Lung (tissue), 12 donors: Measurements from ENCODE around the gene LRCH1. TPM values are rescaled to one million over a fixed set of nuclear protein-coding genes. Genes with fewer than 3 reads are reported as not detected.
A peak's percentile ranks its signal among the peaks of the same experiment; 100 is the strongest.

Experiments used
- ATAC-seq: fragments of 200-7000 bp; cut with Tn5 transposase; one replicate; pipeline ENCODE4 v1.9.1; 2020; ENCODE audit warnings: moderate number of reproducible peaks; ENCODE audit not compliant: insufficient read depth, low FRiP score
- DNase-seq, 3 donors: peaks; one replicate each; pipeline ENCODE4 v3.0.0-alpha.2; 2013 to 2017
- H3K27ac ChIP-seq, 2 donors: one replicate each; pipeline ENCODE4 v1.5.1; 2013; ENCODE audit warnings: mild to moderate bottlenecking in 2 of 2, moderate library complexity in 2 of 2, control low read depth in 1 of 2, inconsistent platforms in 1 of 2, low read depth in 1 of 2, low read length in 1 of 2
- H3K27me3 ChIP-seq, 3 donors: one replicate each; pipeline ENCODE4 v1.5.1; 2013; ENCODE audit warnings: low read length in 2 of 3; ENCODE audit not compliant: control insufficient read depth in 3 of 3, insufficient read depth in 3 of 3
- H3K36me3 ChIP-seq, 4 donors: one replicate each; pipeline ENCODE4 v1.5.1; 2013; ENCODE audit warnings: low read length in 4 of 4, mild to moderate bottlenecking in 1 of 4, moderate library complexity in 1 of 4; ENCODE audit not compliant: control insufficient read depth in 4 of 4, insufficient read depth in 4 of 4
- H3K4me1 ChIP-seq, 5 donors: one replicate each; pipeline ENCODE4 v1.5.1; 2013; ENCODE audit warnings: low read length in 5 of 5, mild to moderate bottlenecking in 2 of 5, moderate library complexity in 1 of 5; ENCODE audit not compliant: control insufficient read depth in 5 of 5, insufficient read depth in 5 of 5
- H3K4me3 ChIP-seq: one replicate; pipeline ENCODE4 v1.5.1; 2013; ENCODE audit warnings: mild to moderate bottlenecking, control low read depth, moderate library complexity
- H3K9ac ChIP-seq, 2 donors: one replicate each; pipeline ENCODE4 v1.5.1; 2013; ENCODE audit warnings: low read length in 2 of 2, control low read depth in 1 of 2; ENCODE audit not compliant: insufficient read depth in 1 of 2
- H3K9me3 ChIP-seq, 4 donors: one replicate each; pipeline ENCODE4 v1.5.1; 2013; ENCODE audit warnings: low read length in 3 of 4, mild to moderate bottlenecking in 1 of 4, moderate library complexity in 1 of 4; ENCODE audit not compliant: control insufficient read depth in 4 of 4, insufficient read depth in 3 of 4
- CTCF ChIP-seq: IDR thresholded peaks from 2 replicates; pipeline ENCODE4 v1.5.1; 2012; ENCODE audit warnings: mild to moderate bottlenecking; ENCODE audit errors: control extremely low read depth, extremely low read depth
- WGBS, 2 donors: extraction: QIAGEN DNeasy Blood & Tissue Kit; methylation state at CpG; one replicate each; pipeline ENCODE4 v1.1.7; 2013; 5-methylcytosine and 5-hydroxymethylcytosine counted together
- polyA plus RNA-seq, 2 donors: library from polyadenylated mRNA; stranded (reverse); fragments of 200-250 nt; gene quantifications; one replicate each; pipeline ENCODE4 v1.2.1, GENCODE V29; 2013
- total RNA-seq, 2 donors: library from RNA; depleted of rRNA in 1 of 2; stranded (reverse); fragments of >200 nt in 1 of 2; gene quantifications; one replicate each; pipeline ENCODE4 v1.2.1, GENCODE V29; 2014 to 2021
- donor health status: control.
- donor health status: control.
- donor health status: Bipolar disorder and iron deficiency.
- donor health status: healthy.
- donor health status: DM: yes; HTN: yes; CAD: no.

Gene LRCH1
- total and polyA plus RNA-seq, 4 donors = 3.6 to 35.4 (median 13.2) TPM

- no peaks in the 10 kb centered on the region for H3K27me3 ChIP-seq
- H3K9ac ChIP-seq = no peak overlapping the region
- peak in 1 of 3 donors; percentile 35 for DNase-seq
- TF ChIP-seq CTCF = no peak
- H3K9me3 ChIP-seq = no peaks in the 10 kb centered on the region
- no peak for ATAC-seq
- WGBS, 2 donors = 7 to 26% methylated on average over 1 of the region's 1 CpG
- peaks cover under 1 to 6% (median 3%) of the 10 kb centered on the region in 4 donors for H3K36me3 ChIP-seq
- no peak overlapping the region for H3K27ac ChIP-seq
- H3K4me3 ChIP-seq = no peak overlapping the region
- H3K4me1 ChIP-seq = peaks cover 0 to 24% (median 20%) of the 10 kb centered on the region in 5 donors
Observed at GRCh38 chr13:46687810-46688209, 134.8 kb downstream of the LRCH1 start.

GRCh38 chr13:46688306-46688705, 135.3 kb downstream of the LRCH1 start:
- no peaks in the 10 kb centered on the region for H3K9me3 ChIP-seq
- ATAC-seq (no peak), DNase-seq (no peak)
- no peak overlapping the region for H3K27ac ChIP-seq
- 89 to 92% methylated on average over 1 of the region's 1 CpG for WGBS, 2 donors
- H3K9ac ChIP-seq = no peak overlapping the region
- H3K4me1 ChIP-seq = peaks cover 0 to 24% (median 20%) of the 10 kb centered on the region in 5 donors
- no peaks in the 10 kb centered on the region for H3K27me3 ChIP-seq
- H3K4me3 ChIP-seq = no peak overlapping the region
- TF ChIP-seq CTCF = no peak
- peaks cover 0 to 7% (median 3%) of the 10 kb centered on the region in 4 donors for H3K36me3 ChIP-seq

- WGBS, 2 donors = 83 to 92% methylated on average over 3 of the region's 3 CpGs
- Histone ChIP-seq H3K4me1 (peaks cover 0 to 6% (median 4%) of the 10 kb centered on the region in 5 donors), H3K27me3 (no peaks in the 10 kb centered on the region), H3K9me3 (no peaks in the 10 kb centered on the region), H3K4me3 (no peak overlapping the region), H3K9ac (no peak overlapping the region), H3K27ac (no peak overlapping the region), H3K36me3 (peaks cover 25 to 44% (median 33%) of the 10 kb centered on the region in 4 donors)
- ATAC-seq (no peak), DNase-seq (peak in 2 of 3 donors; percentile 48 to 55)
- no peak for TF ChIP-seq CTCF
Observed at GRCh38 chr13:46698014-46698413, 145.0 kb downstream of the LRCH1 start.

- 63 to 80% methylated on average over 6 of the region's 6 CpGs for WGBS, 2 donors
- TF ChIP-seq CTCF = no peak
- Histone ChIP-seq H3K27me3 (no peaks in the 10 kb centered on the region), H3K27ac (peak overlapping the region in 1 of 2 donors; percentile 28), H3K9ac (no peak overlapping the region), H3K4me3 (no peak overlapping the region), H3K4me1 (peaks cover 0 to 6% (median 4%) of the 10 kb centered on the region in 5 donors), H3K9me3 (no peaks in the 10 kb centered on the region), H3K36me3 (peaks cover 22 to 42% (median 33%) of the 10 kb centered on the region in 4 donors)
- no peak for ATAC-seq
- peak in 1 of 3 donors; percentile 30 for DNase-seq
Observed at GRCh38 chr13:46698910-46699460, 146.0 kb downstream of the LRCH1 start.
